Ovary (tissue), 3 donors: Measurements from ENCODE around the gene GSK3B.

Experiments used
- CTCF ChIP-seq, 3 donors: fragments of 450-650 bp in 2 of 3; fragments of 200-600 bp in 1 of 3; IDR thresholded peaks; one replicate each; pipeline versions ENCODE4 v1.5.1 to v1.8.0; 2016 to 2022; ENCODE audit warnings: antibody characterized with exemption in 3 of 3, mild to moderate bottlenecking in 1 of 3
- EP300 ChIP-seq: sonication (generic); formaldehyde crosslinking; IDR thresholded peaks from one replicate; pipeline ENCODE4 v1.6.1; 2017; ENCODE audit warnings: antibody characterized with exemption
- POLR2A ChIP-seq: fragments of 450-650 bp; IDR thresholded peaks from one replicate; pipeline ENCODE4 v1.6.1; 2017; ENCODE audit warnings: antibody characterized with exemption, mild to moderate bottlenecking, moderate library complexity
- donor health status: DM: no; HTN: no; CAD: no.

GRCh38 chr3:120102232-120102631 is 8.0 kb upstream of the GSK3B start:
- TF ChIP-seq CTCF (IDR thresholded peaks at IDR 0.05) = no peak
- TF ChIP-seq EP300 = no peak
- TF ChIP-seq POLR2A = no peak
